Fibroblast of the aortic adventitia (primary cell): ENCODE data around the gene CDC42EP3. TPM values are rescaled to one million over a fixed set of nuclear protein-coding genes. Genes with fewer than 3 reads are reported as not detected.

Source experiments
- DNase-seq: peaks from one replicate; pipeline ENCODE4 v3.0.0-alpha.2; 2010; ENCODE audit warnings: low read depth
- H3K4me3 ChIP-seq: 2 replicates; pipeline ENCODE4 v1.5.1; 2011; ENCODE audit warnings: low read depth, mild to moderate bottlenecking, control low read depth, low read length, moderate library complexity
- CTCF ChIP-seq: IDR thresholded peaks from 2 replicates; pipeline ENCODE4 v1.5.1; 2011; ENCODE audit warnings: mild to moderate bottlenecking, low read length, control low read depth, inconsistent platforms; ENCODE audit not compliant: insufficient read depth
- total RNA-seq: library from RNA; depleted of rRNA; stranded (reverse); fragments of >200 nt; gene quantifications from 2 replicates; pipeline ENCODE4 v1.2.3, GENCODE V29; 2012; ENCODE audit warnings: low replicate concordance

The CDC42EP3 gene
- total RNA-seq, 1 donor, result 34.7 TPM

GRCh38 chr2:37684809-37685208, 13.4 kb upstream of the CDC42EP3 start:
- DNase-seq, result no peak
- TF ChIP-seq CTCF, result no peak
- no peak overlapping the region for H3K4me3 ChIP-seq

- no peak overlapping the region for H3K4me3 ChIP-seq
- DNase-seq, result no peak
- no peak for TF ChIP-seq CTCF
Measured at GRCh38 chr2:37683921-37684780, 12.7 kb upstream of the CDC42EP3 start.

- H3K4me3 ChIP-seq, result no peak overlapping the region
- DNase-seq, result no peak
- no peak for TF ChIP-seq CTCF
Measured at GRCh38 chr2:37683241-37683640, 11.8 kb upstream of the CDC42EP3 start.

GRCh38 chr2:37682473-37682872, 11.0 kb upstream of the CDC42EP3 start:
- H3K4me3 ChIP-seq, result no peak overlapping the region
- no peak for TF ChIP-seq CTCF
- DNase-seq, result no peak

GRCh38 chr2:37681587-37681986, 10.1 kb upstream of the CDC42EP3 start:
- no peak for TF ChIP-seq CTCF
- DNase-seq, result no peak

GRCh38 chr2:37679072-37679695, 7.7 kb upstream of the CDC42EP3 start:
- TF ChIP-seq CTCF, result no peak
- no peak overlapping the region for H3K4me3 ChIP-seq
- no peak for DNase-seq

More at GRCh38 chr2:37681587-37681986, 10.1 kb upstream of the CDC42EP3 start:
- no peak overlapping the region for H3K4me3 ChIP-seq
